Measurements from ENCODE around the gene UHRF2. TPM values are rescaled to one million over a fixed set of nuclear protein-coding genes. Genes with fewer than 3 reads are reported as not detected.

Gene UHRF2
- total and polyA plus RNA-seq, 2 of the 13 experiments (the other 11 are each of a cell fraction or from before 2014, with no cell fraction given), result 42.1 to 44.2 TPM

DNA sequence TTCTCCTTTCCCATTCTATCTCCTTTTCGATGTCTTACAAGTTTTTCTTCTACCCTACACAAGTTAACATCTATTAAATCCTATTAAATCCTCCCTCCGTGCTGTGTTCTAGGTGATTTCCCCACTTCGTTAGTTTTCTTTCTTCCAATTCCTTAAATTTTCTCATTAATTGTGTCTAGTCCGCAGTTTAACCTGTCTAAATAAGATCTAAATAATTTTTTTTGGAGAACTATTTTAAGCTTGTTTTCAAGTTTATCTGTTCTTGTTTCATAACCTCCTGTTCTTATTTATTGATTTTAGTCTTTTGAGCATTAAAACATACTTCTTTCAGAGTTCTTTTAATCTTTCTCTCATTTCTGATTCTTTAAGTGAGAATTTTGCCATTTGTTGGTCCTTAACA is 109.3 kb downstream of the UHRF2 start:
- Histone ChIP-seq H3K4me3 (replicated peaks in 1 of 3; ENCODE audit: insufficient read depth in 1 of 3, low read depth in 2 of 3, low read length in 3 of 3) (no peak overlapping the region), H3K36me3 (replicated peaks in 1 of 2; ENCODE audit: control insufficient read depth in 1 of 2, insufficient read depth in 2 of 2, low read length in 2 of 2) (no peaks in the 10 kb centered on the region), H3K9me3 (ENCODE audit: low read length) (no peaks in the 10 kb centered on the region), H3K27me3 (ENCODE audit: control insufficient read depth in 1 of 2, insufficient read depth in 2 of 2, low read length in 2 of 2) (no peaks in the 10 kb centered on the region), H2AFZ (ENCODE audit: low read length) (no peak overlapping the region), H3K4me2 (ENCODE audit: low read depth, low read length) (no peak overlapping the region), H3K4me1 (ENCODE audit: insufficient read depth, low read length) (no peaks in the 10 kb centered on the region), H3K27ac (ENCODE audit: extremely low read length, insufficient read depth, low read length) (no peak overlapping the region), H3K79me2 (ENCODE audit: insufficient read depth, low read length) (no peaks in the 10 kb centered on the region), H4K20me1 (ENCODE audit: insufficient read depth, low read length) (no peaks in the 10 kb centered on the region), H3K9ac (ENCODE audit: insufficient read depth, low read depth, low read length) (no peak overlapping the region)
- FAIRE-seq (no peak), ATAC-seq (no peak), DNase-seq (ENCODE audit: low spot score) (no peak)
- no TSS peak for BruUV-seq (replicated peaks)
- ChIA-PET POLR2A (no interaction called here), CTCF (ENCODE audit: low intra/inter-chr PET ratio, low total read pairs) (no interaction called here)
- 95% methylated on average over 4 of the region's 4 CpGs for WGBS (ENCODE audit: low lambda C conversion rate)
- TF ChIP-seq ZFAT (CRISPR knock-in tag; conservative IDR thresholded peaks at IDR 0.05) (no peak), KDM3A (CRISPR knock-in tag; IDR thresholded peaks at IDR 0.05; ENCODE audit: low read depth) (no peak), ZBTB14 (CRISPR knock-in tag; IDR thresholded peaks at IDR 0.05) (no peak), ZNF367 (CRISPR knock-in tag; IDR thresholded peaks at IDR 0.05; ENCODE audit: borderline replicate concordance) (no peak), FOXP1 (IDR thresholded peaks at IDR 0.05) (no peak), FOXP1 (CRISPR knock-in tag; IDR thresholded peaks at IDR 0.05) (no peak), ZNF431 (CRISPR knock-in tag; IDR thresholded peaks at IDR 0.05; ENCODE audit: borderline replicate concordance, low read depth) (no peak), ATF1 (CRISPR knock-in tag; IDR thresholded peaks at IDR 0.05) (no peak), ZFP41 (CRISPR knock-in tag; IDR thresholded peaks at IDR 0.05; ENCODE audit: borderline replicate concordance) (no peak), MTF2 (CRISPR knock-in tag; IDR thresholded peaks at IDR 0.05; ENCODE audit: borderline replicate concordance) (no peak), IRF2 (CRISPR knock-in tag; IDR thresholded peaks at IDR 0.05) (no peak), PBX2 (CRISPR knock-in tag; IDR thresholded peaks at IDR 0.05) (no peak), KMT2A (CRISPR knock-in tag; IDR thresholded peaks at IDR 0.05) (no peak), PHB2 (IDR thresholded peaks at IDR 0.05; ENCODE audit: partially characterized antibody) (no peak), TRIM24 (CRISPR knock-in tag; IDR thresholded peaks at IDR 0.05) (no peak)
- TF ChIP-seq, protein P1, sequence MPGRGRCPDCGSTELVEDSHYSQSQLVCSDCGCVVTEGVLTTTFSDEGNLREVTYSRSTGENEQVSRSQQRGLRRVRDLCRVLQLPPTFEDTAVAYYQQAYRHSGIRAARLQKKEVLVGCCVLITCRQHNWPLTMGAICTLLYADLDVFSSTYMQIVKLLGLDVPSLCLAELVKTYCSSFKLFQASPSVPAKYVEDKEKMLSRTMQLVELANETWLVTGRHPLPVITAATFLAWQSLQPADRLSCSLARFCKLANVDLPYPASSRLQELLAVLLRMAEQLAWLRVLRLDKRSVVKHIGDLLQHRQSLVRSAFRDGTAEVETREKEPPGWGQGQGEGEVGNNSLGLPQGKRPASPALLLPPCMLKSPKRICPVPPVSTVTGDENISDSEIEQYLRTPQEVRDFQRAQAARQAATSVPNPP (CRISPR knock-in tag; IDR thresholded peaks at IDR 0.05), result no peak
- TF ChIP-seq, protein P2, sequence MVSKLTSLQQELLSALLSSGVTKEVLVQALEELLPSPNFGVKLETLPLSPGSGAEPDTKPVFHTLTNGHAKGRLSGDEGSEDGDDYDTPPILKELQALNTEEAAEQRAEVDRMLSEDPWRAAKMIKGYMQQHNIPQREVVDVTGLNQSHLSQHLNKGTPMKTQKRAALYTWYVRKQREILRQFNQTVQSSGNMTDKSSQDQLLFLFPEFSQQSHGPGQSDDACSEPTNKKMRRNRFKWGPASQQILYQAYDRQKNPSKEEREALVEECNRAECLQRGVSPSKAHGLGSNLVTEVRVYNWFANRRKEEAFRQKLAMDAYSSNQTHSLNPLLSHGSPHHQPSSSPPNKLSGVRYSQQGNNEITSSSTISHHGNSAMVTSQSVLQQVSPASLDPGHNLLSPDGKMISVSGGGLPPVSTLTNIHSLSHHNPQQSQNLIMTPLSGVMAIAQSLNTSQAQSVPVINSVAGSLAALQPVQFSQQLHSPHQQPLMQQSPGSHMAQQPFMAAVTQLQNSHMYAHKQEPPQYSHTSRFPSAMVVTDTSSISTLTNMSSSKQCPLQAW (CRISPR knock-in tag; IDR thresholded peaks at IDR 0.05), result no peak
- TF ChIP-seq, protein P3, sequence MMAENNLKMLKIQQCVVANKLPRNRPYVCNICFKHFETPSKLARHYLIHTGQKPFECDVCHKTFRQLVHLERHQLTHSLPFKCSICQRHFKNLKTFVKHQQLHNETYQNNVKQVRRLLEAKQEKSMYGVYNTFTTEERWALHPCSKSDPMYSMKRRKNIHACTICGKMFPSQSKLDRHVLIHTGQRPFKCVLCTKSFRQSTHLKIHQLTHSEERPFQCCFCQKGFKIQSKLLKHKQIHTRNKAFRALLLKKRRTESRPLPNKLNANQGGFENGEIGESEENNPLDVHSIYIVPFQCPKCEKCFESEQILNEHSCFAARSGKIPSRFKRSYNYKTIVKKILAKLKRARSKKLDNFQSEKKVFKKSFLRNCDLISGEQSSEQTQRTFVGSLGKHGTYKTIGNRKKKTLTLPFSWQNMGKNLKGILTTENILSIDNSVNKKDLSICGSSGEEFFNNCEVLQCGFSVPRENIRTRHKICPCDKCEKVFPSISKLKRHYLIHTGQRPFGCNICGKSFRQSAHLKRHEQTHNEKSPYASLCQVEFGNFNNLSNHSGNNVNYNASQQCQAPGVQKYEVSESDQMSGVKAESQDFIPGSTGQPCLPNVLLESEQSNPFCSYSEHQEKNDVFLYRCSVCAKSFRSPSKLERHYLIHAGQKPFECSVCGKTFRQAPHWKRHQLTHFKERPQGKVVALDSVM (CRISPR knock-in tag; IDR thresholded peaks at IDR 0.05), result no peak
- intact Hi-C loops (cut with micrococcal nuclease; ENCODE audit: unreplicated experiment), result no loop called here
- in situ Hi-C loops (cut with HindIII; ENCODE audit: extremely low pct_ligation_motif_present, low pct_unique_long_range_greater_than_20kb), result no loop called here
